ENCODE results near the gene MILR1. TPM values are rescaled to one million over a fixed set of nuclear protein-coding genes. Genes with fewer than 3 reads are reported as not detected.

The MILR1 gene
- total and polyA plus RNA-seq, 4 donors = 1.2 to 3.8 (median 1.9) TPM

GRCh38 chr17:64442541-64442971, 6.4 kb upstream of the MILR1 start (continued):
- no peak for TF ChIP-seq MAX (IDR thresholded peaks at IDR 0.05)
- TF ChIP-seq CTCF (IDR thresholded peaks at IDR 0.05; ENCODE audit: low read depth, low read length, missing input control) = no peak
- no peak for TF ChIP-seq TAF1 (conservative IDR thresholded peaks at IDR 0.05)
- no peak for TF ChIP-seq FOXA1 (IDR thresholded peaks at IDR 0.05)
- no peak for TF ChIP-seq JUND (IDR thresholded peaks at IDR 0.05)
- TF ChIP-seq RXRA (IDR thresholded peaks at IDR 0.05) = no peak
- no peak for TF ChIP-seq FOXA2 (IDR thresholded peaks at IDR 0.05)
- no peak for TF ChIP-seq SP1 (IDR thresholded peaks at IDR 0.05)

- no peak overlapping the region for H3K4me3 ChIP-seq (ENCODE audit: low read depth in 1 of 3, low read length in 3 of 3)
- TF ChIP-seq EGR1 (IDR thresholded peaks at IDR 0.05; ENCODE audit: low read depth in 2 of 2) (no peak), TAF1 (conservative IDR thresholded peaks at IDR 0.05) (no peak)
- 91% methylated on average over 6 of the region's 6 CpGs for WGBS
- H3K36me3 ChIP-seq (ENCODE audit: control insufficient read depth in 4 of 4, insufficient read depth in 3 of 4, low read depth in 1 of 4, low read length in 3 of 4) = no peaks in the 10 kb centered on the region
- no peak overlapping the region for H3K9ac ChIP-seq (ENCODE audit: low read depth in 1 of 2, low read length in 2 of 2)
- no peak overlapping the region for H3K27ac ChIP-seq (ENCODE audit: low read depth in 1 of 2, low read length in 2 of 2)
- no peaks in the 10 kb centered on the region for H3K4me1 ChIP-seq (ENCODE audit: control insufficient read depth in 4 of 4, insufficient read depth in 4 of 4, low read length in 3 of 4)
- no peaks in the 10 kb centered on the region for H3K27me3 ChIP-seq (ENCODE audit: control insufficient read depth in 4 of 4, insufficient read depth in 4 of 4, low read length in 3 of 4)
- no peak for DNase-seq (ENCODE audit: low spot score)
- H3K9me3 ChIP-seq (ENCODE audit: control insufficient read depth in 4 of 4, low read length in 3 of 4) = peaks cover under 1 to 9% (median 2%) of the 10 kb centered on the region in 4 donors
Measured at GRCh38 chr17:64443086-64443760, 5.7 kb upstream of the MILR1 start.

GRCh38 chr17:64447526-64447925, 1.4 kb upstream of the MILR1 start:
- Histone ChIP-seq H3K27me3 (ENCODE audit: control insufficient read depth in 4 of 4, insufficient read depth in 4 of 4, low read length in 3 of 4) (no peaks in the 10 kb centered on the region), H3K9me3 (ENCODE audit: control insufficient read depth in 4 of 4, low read length in 3 of 4) (no peaks in the 10 kb centered on the region), H3K27ac (ENCODE audit: low read depth in 1 of 2, low read length in 2 of 2) (no peak overlapping the region), H3K4me3 (ENCODE audit: low read depth in 1 of 3, low read length in 3 of 3) (no peak overlapping the region), H3K9ac (ENCODE audit: low read depth in 1 of 2, low read length in 2 of 2) (no peak overlapping the region), H3K4me1 (ENCODE audit: control insufficient read depth in 4 of 4, insufficient read depth in 4 of 4, low read length in 3 of 4) (no peaks in the 10 kb centered on the region), H3K36me3 (ENCODE audit: control insufficient read depth in 4 of 4, insufficient read depth in 3 of 4, low read depth in 1 of 4, low read length in 3 of 4) (no peaks in the 10 kb centered on the region)
- TF ChIP-seq YY1 (IDR thresholded peaks at IDR 0.05) = no peak
- no peak for TF ChIP-seq FOXA1 (IDR thresholded peaks at IDR 0.05)
- TF ChIP-seq ATF3 (IDR thresholded peaks at IDR 0.05) = no peak
- TF ChIP-seq MAX (IDR thresholded peaks at IDR 0.05) = no peak
- no peak for TF ChIP-seq CTCF (IDR thresholded peaks at IDR 0.05; ENCODE audit: low read depth, low read length, missing input control)
- no peak for TF ChIP-seq SP1 (IDR thresholded peaks at IDR 0.05)
- no peak for TF ChIP-seq NR2F2 (IDR thresholded peaks at IDR 0.05)
- no peak for TF ChIP-seq RAD21 (IDR thresholded peaks at IDR 0.05)
- TF ChIP-seq ZBTB33 (IDR thresholded peaks at IDR 0.05) = no peak
- no peak for TF ChIP-seq HNF4G (IDR thresholded peaks at IDR 0.05)
- TF ChIP-seq HNF4A (conservative IDR thresholded peaks at IDR 0.05) = no peak
- no peak for TF ChIP-seq EGR1 (IDR thresholded peaks at IDR 0.05; ENCODE audit: low read depth in 2 of 2)
- TF ChIP-seq JUND (IDR thresholded peaks at IDR 0.05) = no peak
- TF ChIP-seq FOXA2 (IDR thresholded peaks at IDR 0.05) = no peak
- 88% methylated on average over 1 of the region's 1 CpG for WGBS
- DNase-seq (ENCODE audit: low spot score) = no peak

All from liver (tissue), 9 donors.